Right lobe of liver (tissue), 4 donors: ENCODE results near the gene GPATCH8.

Experiments used
- CTCF ChIP-seq, 4 donors: fragments of 200-600 bp in 3 of 4; fragments of 450-650 bp in 1 of 4; IDR thresholded peaks; one replicate each; pipeline versions ENCODE4 v1.5.1 to v1.8.0; 2016 to 2022; ENCODE audit warnings: antibody characterized with exemption in 4 of 4, mild to moderate bottlenecking in 2 of 4
- POLR2A ChIP-seq: fragments of 450-650 bp; IDR thresholded peaks from one replicate; pipeline ENCODE4 v1.6.1; 2017; ENCODE audit warnings: antibody characterized with exemption, mild to moderate bottlenecking
- donor health status: DM: no; HTN: no; CAD: no.
- donor health status: DM: no; HTN: no; CAD: no.
- donor health status: DM: no; HTN: yes; CAD: no.

GRCh38 chr17:44353672-44354331 lies 149.4 kb downstream of the GPATCH8 start:
- TF ChIP-seq POLR2A (no peak), CTCF (IDR thresholded peaks at IDR 0.05) (no peak)
